DOHH2 (cell line): ENCODE results near the gene TBCD.

Source experiments
- H3F3A ChIP-seq: fragments of 200-600 bp; sonication (generic), shearing (Covaris generic); 2 replicates; pipeline ENCODE4 v1.6.0; 2016; ENCODE audit warnings: antibody characterized with exemption, mild to moderate bottlenecking; ENCODE audit not compliant: control insufficient read depth, insufficient read depth
- H3K27ac ChIP-seq: fragments of 200-600 bp; sonication (generic); 2 replicates; pipeline ENCODE4 v1.5.1; 2014; ENCODE audit warnings: low read depth, mild to moderate bottlenecking, low read length, moderate library complexity
- H3K27me3 ChIP-seq: fragments of 200-600 bp; sonication (generic); 2 replicates; pipeline ENCODE4 v1.6.1; 2014; ENCODE audit warnings: mild to moderate bottlenecking, low read length, mixed read lengths; ENCODE audit not compliant: control insufficient read depth
- H3K36me3 ChIP-seq: fragments of 200-600 bp; sonication (generic); 2 replicates; pipeline ENCODE4 v1.6.1; 2014; ENCODE audit warnings: mild to moderate bottlenecking, low read length, moderate library complexity, mixed read lengths; ENCODE audit not compliant: control insufficient read depth
- H3K4me1 ChIP-seq: fragments of 200-600 bp; sonication (generic); 2 replicates; pipeline ENCODE4 v1.6.1; 2014; ENCODE audit warnings: mild to moderate bottlenecking, low read length, mixed read lengths; ENCODE audit not compliant: control insufficient read depth
- H3K4me2 ChIP-seq: fragments of 200-600 bp; sonication (generic); 2 replicates; pipeline ENCODE4 v1.6.0; 2014; ENCODE audit warnings: mild to moderate bottlenecking, low read length, moderate library complexity
- H3K4me3 ChIP-seq: fragments of 200-600 bp; sonication (generic); 2 replicates; pipeline ENCODE4 v1.5.1; 2014; ENCODE audit warnings: mild to moderate bottlenecking, low read length, mixed read lengths
- H3K79me2 ChIP-seq: fragments of 200-600 bp; sonication (generic); 2 replicates; pipeline ENCODE4 v1.6.1; 2014; ENCODE audit warnings: mild to moderate bottlenecking, low read length, mixed read lengths; ENCODE audit not compliant: control insufficient read depth
- H3K9me2 ChIP-seq: fragments of 200-600 bp; sonication (generic); replicated peaks from 2 replicates; pipeline ENCODE4 v1.6.1; 2014; ENCODE audit warnings: mild to moderate bottlenecking, low read length, mixed read lengths; ENCODE audit not compliant: control insufficient read depth
- H3K9me3 ChIP-seq: fragments of 200-600 bp; sonication (generic); 2 replicates; pipeline ENCODE4 v1.6.1; 2014; ENCODE audit warnings: antibody characterized with exemption, low read length, mixed read lengths; ENCODE audit not compliant: control insufficient read depth, insufficient read depth
- H4K20me1 ChIP-seq: fragments of 200-600 bp; sonication (generic); 2 replicates; pipeline ENCODE4 v1.6.0; 2014; ENCODE audit warnings: low read depth, mild to moderate bottlenecking, antibody characterized with exemption, low read length, moderate library complexity; ENCODE audit not compliant: control insufficient read depth, insufficient read depth
- EZH2phosphoT487 ChIP-seq: fragments of 200-600 bp; sonication (generic); IDR thresholded peaks from 2 replicates; pipeline ENCODE4 v1.6.1; 2017; ENCODE audit warnings: borderline replicate concordance, mild to moderate bottlenecking, antibody characterized with exemption, low read length, moderate library complexity, mixed read lengths
- TF ChIP-seq, protein P1 (sequence below): fragments of 200-600 bp; sonication (generic); IDR thresholded peaks from one replicate; pipeline ENCODE4 v1.5.1; 2014; ENCODE audit warnings: antibody characterized with exemption, mild to moderate bottlenecking, low read depth, low read length; ENCODE audit not compliant: poor library complexity, severe bottlenecking

Gene TBCD

DNA sequence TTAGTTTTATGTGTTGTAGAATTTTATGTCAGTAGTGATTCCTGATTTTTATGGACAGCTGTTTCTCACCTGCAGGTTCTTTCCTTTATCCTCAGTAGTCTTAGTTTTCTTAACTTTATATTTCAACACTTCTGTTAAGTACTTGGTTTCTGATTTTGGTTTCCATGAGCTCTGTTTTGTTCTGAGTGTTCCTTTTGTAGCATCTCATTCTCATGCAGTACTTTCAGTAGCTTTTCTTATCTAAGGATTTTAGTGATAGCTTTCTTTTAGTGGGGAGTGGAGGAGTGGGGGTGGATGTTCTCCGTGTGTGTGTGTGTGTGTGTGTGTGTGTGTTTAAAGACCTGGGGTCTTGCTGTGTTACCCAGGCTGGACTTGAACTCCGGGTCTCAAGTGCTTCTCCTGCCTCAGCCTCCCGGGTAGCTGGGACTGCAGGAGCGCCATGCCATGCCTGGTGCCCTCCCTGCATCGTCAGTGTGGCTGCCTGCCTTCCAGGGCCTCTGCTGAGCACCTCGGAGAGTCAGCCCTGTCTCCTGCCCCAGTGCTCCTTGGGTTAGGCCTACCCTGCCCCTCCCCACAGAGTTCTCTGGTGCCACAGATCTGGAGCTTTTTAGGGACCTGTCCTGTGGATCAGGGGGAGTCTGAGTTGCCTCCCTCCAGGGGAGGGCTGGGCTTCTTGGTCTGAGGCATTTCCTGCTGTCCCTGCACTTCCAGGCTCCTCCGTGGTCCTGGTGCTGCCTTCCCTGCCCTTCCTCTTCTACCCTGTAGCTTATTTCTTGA is 92.2 kb downstream of the TBCD start:
- H3K4me2 ChIP-seq = no peak overlapping the region
- H3K9me2 ChIP-seq = no peaks in the 10 kb centered on the region
- H3K9me3 ChIP-seq = no peaks in the 10 kb centered on the region
- no peak overlapping the region for H3K27ac ChIP-seq
- TF ChIP-seq, protein P1, sequence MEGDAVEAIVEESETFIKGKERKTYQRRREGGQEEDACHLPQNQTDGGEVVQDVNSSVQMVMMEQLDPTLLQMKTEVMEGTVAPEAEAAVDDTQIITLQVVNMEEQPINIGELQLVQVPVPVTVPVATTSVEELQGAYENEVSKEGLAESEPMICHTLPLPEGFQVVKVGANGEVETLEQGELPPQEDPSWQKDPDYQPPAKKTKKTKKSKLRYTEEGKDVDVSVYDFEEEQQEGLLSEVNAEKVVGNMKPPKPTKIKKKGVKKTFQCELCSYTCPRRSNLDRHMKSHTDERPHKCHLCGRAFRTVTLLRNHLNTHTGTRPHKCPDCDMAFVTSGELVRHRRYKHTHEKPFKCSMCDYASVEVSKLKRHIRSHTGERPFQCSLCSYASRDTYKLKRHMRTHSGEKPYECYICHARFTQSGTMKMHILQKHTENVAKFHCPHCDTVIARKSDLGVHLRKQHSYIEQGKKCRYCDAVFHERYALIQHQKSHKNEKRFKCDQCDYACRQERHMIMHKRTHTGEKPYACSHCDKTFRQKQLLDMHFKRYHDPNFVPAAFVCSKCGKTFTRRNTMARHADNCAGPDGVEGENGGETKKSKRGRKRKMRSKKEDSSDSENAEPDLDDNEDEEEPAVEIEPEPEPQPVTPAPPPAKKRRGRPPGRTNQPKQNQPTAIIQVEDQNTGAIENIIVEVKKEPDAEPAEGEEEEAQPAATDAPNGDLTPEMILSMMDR = no peak
- TF ChIP-seq EZH2phosphoT487 = no peak
- no peaks in the 10 kb centered on the region for H4K20me1 ChIP-seq
- H3K4me1 ChIP-seq = peaks cover under 1% of the 10 kb centered on the region; the same call in 1 of the 2 replicates
- H3F3A ChIP-seq = no peaks in the 10 kb centered on the region
- no peak overlapping the region for H3K4me3 ChIP-seq
- no peaks in the 10 kb centered on the region for H3K79me2 ChIP-seq
- no peaks in the 10 kb centered on the region for H3K36me3 ChIP-seq
- H3K27me3 ChIP-seq = no peaks in the 10 kb centered on the region

DNA sequence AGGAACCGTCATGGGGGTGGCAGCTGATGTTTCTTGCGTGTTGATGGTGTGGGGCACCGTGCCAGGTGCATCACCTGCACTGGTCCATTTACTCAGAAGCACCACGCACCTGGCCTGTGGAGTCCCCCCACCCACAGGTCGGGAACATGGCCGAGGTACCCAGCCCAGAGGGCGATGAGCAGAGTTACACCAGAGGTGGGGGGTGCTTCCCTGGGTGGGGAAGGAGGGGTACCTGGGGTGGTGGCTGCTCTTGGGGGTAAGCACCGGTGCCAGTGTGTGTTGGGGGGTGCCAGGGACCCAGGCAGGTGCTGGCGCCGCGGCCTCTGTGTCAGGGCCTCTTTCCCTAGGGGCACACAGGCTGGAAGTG is 92.9 kb downstream of the TBCD start:
- no peaks in the 10 kb centered on the region for H3K79me2 ChIP-seq
- peaks cover 7% of the 10 kb centered on the region for H3K4me1 ChIP-seq
- no peaks in the 10 kb centered on the region for H3K9me2 ChIP-seq
- H3K4me2 ChIP-seq = no peak overlapping the region
- no peaks in the 10 kb centered on the region for H3F3A ChIP-seq
- H3K4me3 ChIP-seq = no peak overlapping the region
- H3K36me3 ChIP-seq = no peaks in the 10 kb centered on the region; the same call in 1 of the 2 replicates
- H3K9me3 ChIP-seq = no peaks in the 10 kb centered on the region
- H3K27ac ChIP-seq = no peak overlapping the region
- no peaks in the 10 kb centered on the region for H3K27me3 ChIP-seq
- H4K20me1 ChIP-seq = no peaks in the 10 kb centered on the region
- TF ChIP-seq, protein P1 = no peak
- TF ChIP-seq EZH2phosphoT487 = no peak

DNA sequence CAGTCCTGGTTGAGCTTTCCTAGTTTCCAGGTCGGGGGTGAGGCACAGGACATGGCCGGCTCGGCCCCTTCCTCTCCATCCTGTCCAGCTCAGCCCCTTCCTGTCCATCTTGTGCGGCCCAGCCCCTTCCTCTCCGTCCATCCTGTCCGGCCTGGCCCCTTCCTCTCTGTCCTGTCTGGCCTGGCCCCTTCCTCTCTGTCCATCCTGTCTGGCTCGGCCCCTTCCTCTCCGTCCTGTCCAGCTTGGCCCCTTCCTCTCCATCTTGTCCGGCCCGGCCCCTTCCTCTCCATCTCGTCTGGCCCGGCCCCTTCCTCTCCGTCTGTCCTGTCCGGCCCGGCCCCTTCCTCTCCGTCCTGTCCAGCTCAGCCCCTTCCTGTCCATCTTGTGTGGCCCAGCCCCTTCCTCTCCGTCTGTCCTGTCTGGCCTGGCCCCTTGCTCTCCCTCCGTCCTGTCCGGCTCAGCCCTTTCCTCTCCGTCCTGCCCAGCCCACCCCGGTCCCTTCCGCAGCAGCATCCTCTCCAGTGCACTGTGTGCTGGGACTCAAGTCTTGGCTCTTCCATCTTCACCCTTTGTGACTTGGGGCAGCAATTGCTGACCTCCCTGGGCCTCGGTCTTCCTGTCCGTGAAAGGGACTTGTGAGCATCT is 93.4 kb downstream of the TBCD start:
- no peaks in the 10 kb centered on the region for H3K79me2 ChIP-seq
- no peaks in the 10 kb centered on the region for H3K9me3 ChIP-seq
- H3K27ac ChIP-seq = no peak overlapping the region
- no peaks in the 10 kb centered on the region for H3K9me2 ChIP-seq
- no peaks in the 10 kb centered on the region for H3F3A ChIP-seq
- no peaks in the 10 kb centered on the region for H4K20me1 ChIP-seq
- H3K4me1 ChIP-seq = peaks cover 7% of the 10 kb centered on the region
- H3K36me3 ChIP-seq = no peaks in the 10 kb centered on the region; the same call in 1 of the 2 replicates
- H3K27me3 ChIP-seq = no peaks in the 10 kb centered on the region
- H3K4me2 ChIP-seq = no peak overlapping the region
- H3K4me3 ChIP-seq = no peak overlapping the region
- TF ChIP-seq, protein P1 = no peak
- TF ChIP-seq EZH2phosphoT487 = no peak
